GM12878 (cell line): ENCODE results near the gene MYH9. TPM values are rescaled to one million over a fixed set of nuclear protein-coding genes. Genes with fewer than 3 reads are reported as not detected.

ENCODE experiments used
- BCL11A ChIP-seq: IDR thresholded peaks from 2 replicates; pipeline ENCODE4 v1.6.1; 2011; ENCODE audit warnings: low read depth, low read length
- CBX5 ChIP-seq: sonication (generic); IDR thresholded peaks from 2 replicates; pipeline ENCODE4 v1.6.1; 2016; ENCODE audit warnings: low read depth, moderate library complexity, mild to moderate bottlenecking, inconsistent platforms
- CEBPB ChIP-seq, 2 experiments: fragments of 150-350 bp in 1 of 2; IDR thresholded peaks; 2 replicates each; pipeline ENCODE4 v1.6.1; 2012 to 2014; ENCODE audit warnings: low read depth in 2 of 2, low read length in 2 of 2, borderline replicate concordance in 1 of 2, inconsistent platforms in 1 of 2
- CHD2 ChIP-seq: IDR thresholded peaks from 2 replicates; pipeline ENCODE4 v1.6.1; 2011; ENCODE audit warnings: low read depth, low read length, improper control_type of control experiment, borderline replicate concordance
- GABPA ChIP-seq: IDR thresholded peaks from 2 replicates; pipeline ENCODE4 v1.6.1; 2014; ENCODE audit warnings: antibody characterized with exemption, low read depth, mild to moderate bottlenecking, inconsistent platforms
- IRF4 ChIP-seq: IDR thresholded peaks from 2 replicates; pipeline ENCODE4 v1.6.1; 2011; ENCODE audit warnings: low read depth, low read length
- NFXL1 ChIP-seq: fragments of 450-650 bp; IDR thresholded peaks from 2 replicates; pipeline ENCODE4 v1.6.1; 2017; ENCODE audit warnings: antibody characterized with exemption, mild to moderate bottlenecking, borderline replicate concordance
- POLR2AphosphoS2 ChIP-seq: IDR thresholded peaks from 2 replicates; pipeline ENCODE4 v1.6.1; 2011; ENCODE audit warnings: low read depth, mild to moderate bottlenecking, low read length, improper control_type of control experiment, moderate library complexity
- RAD51 ChIP-seq: fragments of 450-650 bp; IDR thresholded peaks from 2 replicates; pipeline ENCODE4 v1.6.1; 2016; ENCODE audit warnings: moderate library complexity, mild to moderate bottlenecking, inconsistent platforms
- RFX5 ChIP-seq: IDR thresholded peaks from 2 replicates; pipeline ENCODE4 v1.6.1; 2011; ENCODE audit warnings: low read depth, low read length, improper control_type of control experiment
- SMAD5 ChIP-seq: IDR thresholded peaks from 2 replicates; pipeline ENCODE4 v1.6.1; 2016; ENCODE audit warnings: antibody characterized with exemption, low read depth
- USF1 ChIP-seq: IDR thresholded peaks from 2 replicates; pipeline ENCODE4 v1.6.1; 2011; ENCODE audit warnings: borderline replicate concordance, low read depth, mild to moderate bottlenecking, moderate library complexity, mixed read lengths, low read length; ENCODE audit not compliant: insufficient read depth; ENCODE audit errors: extremely low read length
- YY1 ChIP-seq: IDR thresholded peaks from 2 replicates; pipeline ENCODE4 v1.6.1; 2011; ENCODE audit warnings: low read depth, mild to moderate bottlenecking, low read length
- polyA plus RNA-seq, 11 experiments: library from polyadenylated mRNA; depleted of rRNA in 4 of 11; unstranded in 6 of 11; stranded (reverse) in 5 of 11; fragments of >200 nt; fragmentation: Nextera tagmentation in 4 of 11; fragmentation: Illumina TruSeq in 1 of 11; extraction: Ambion mirVana in 4 of 11; extraction: Trizol in 1 of 11; gene quantifications; 1 replicate in 1 of 11; 2 replicates in 10 of 11; pipeline versions ENCODE4 v1.2.1 to v1.2.3, GENCODE V29; 2011 to 2016; ENCODE audit warnings: inconsistent platforms in 2 of 11, missing spikeins in 2 of 11, low read depth in 1 of 11
- total RNA-seq, 4 experiments: library from RNA; depleted of rRNA in 3 of 4; stranded (reverse); fragments of >200 nt in 3 of 4; fragmentation: Illumina TruSeq in 1 of 4; extraction: Trizol in 1 of 4; gene quantifications; 2 replicates each; pipeline versions ENCODE4 v1.2.1 to v1.2.3, GENCODE V29; 2013 to 2021
- TF ChIP-seq, protein P1 (sequence below): IDR thresholded peaks from 2 replicates; pipeline ENCODE4 v1.6.1; 2011; ENCODE audit warnings: mild to moderate bottlenecking, low read depth, low read length, moderate library complexity; ENCODE audit not compliant: insufficient replicate concordance

Gene MYH9
- total and polyA plus RNA-seq, 10 of the 15 experiments (the other 5 are each of a cell fraction or from before 2014, with no cell fraction given), result 5.1 to 525 (median 145) TPM

DNA sequence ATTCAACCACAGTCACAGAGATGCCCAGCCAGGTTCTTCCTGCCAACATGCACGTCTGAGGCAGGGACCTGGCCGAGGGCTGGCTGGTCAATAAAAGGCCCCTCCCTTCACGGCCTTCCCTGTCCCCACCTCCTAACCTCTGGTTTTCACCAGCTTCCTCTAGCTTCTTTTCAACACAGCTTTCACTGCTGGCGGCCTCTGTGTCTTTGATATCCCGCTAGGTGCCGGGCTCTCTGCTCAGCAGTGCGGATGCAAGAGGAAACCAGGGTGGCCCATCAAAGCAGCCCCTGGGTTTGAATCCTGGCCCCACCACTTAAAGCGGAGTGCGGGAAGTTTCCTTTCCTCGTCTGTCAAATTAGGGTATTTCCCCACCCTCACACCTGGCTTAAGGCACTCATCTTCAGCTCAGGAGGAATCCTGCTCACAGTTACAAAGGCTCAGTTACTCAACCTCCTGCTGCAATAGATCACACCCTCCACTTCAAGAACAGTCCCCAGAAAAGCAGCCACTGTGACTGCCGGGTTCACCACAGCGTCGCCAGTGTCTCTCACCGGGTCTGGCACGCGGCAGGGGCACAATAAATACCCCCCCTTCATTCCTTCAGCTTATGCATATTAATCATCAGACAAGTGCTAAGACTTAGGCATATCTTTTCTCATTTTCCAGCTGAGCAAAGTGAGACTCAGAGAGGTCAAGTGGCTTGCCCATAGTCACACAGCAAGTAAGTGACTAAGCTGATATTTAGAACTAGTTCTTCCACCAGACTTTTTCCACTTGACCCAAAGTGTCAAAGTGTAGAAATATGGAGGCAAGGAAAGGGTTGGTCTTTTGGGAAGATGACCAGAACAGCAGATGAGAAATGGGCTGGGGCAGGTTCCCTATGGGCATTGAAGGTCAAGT, 48.0 kb upstream of the MYH9 start (continued):
- no peak for TF ChIP-seq POLR2AphosphoS2
- TF ChIP-seq NFXL1, result peak; percentile 90
- no peak for TF ChIP-seq IRF4
- TF ChIP-seq RAD51, result no peak
- TF ChIP-seq CBX5, result no peak
- TF ChIP-seq USF1, result no peak
- TF ChIP-seq CEBPB (IDR thresholded peaks at IDR 0.05; ENCODE audit: borderline replicate concordance in 1 of 2, low read depth in 2 of 2, low read length in 2 of 2), result no peak
- TF ChIP-seq RFX5, result 0 out of 2 replicates have a peak, but pooled peaks have one; percentile 28
- no peak for TF ChIP-seq BCL11A
- TF ChIP-seq SMAD5, result no peak
- TF ChIP-seq, protein P1, sequence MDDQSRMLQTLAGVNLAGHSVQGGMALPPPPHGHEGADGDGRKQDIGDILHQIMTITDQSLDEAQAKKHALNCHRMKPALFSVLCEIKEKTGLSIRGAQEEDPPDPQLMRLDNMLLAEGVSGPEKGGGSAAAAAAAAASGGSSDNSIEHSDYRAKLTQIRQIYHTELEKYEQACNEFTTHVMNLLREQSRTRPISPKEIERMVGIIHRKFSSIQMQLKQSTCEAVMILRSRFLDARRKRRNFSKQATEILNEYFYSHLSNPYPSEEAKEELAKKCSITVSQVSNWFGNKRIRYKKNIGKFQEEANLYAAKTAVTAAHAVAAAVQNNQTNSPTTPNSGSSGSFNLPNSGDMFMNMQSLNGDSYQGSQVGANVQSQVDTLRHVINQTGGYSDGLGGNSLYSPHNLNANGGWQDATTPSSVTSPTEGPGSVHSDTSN, result no peak
- 0 out of 2 replicates have a peak, but pooled peaks have one; percentile 6 for TF ChIP-seq YY1
- no peak for TF ChIP-seq GABPA
- TF ChIP-seq CHD2, result no peak
